ENCODE measurements around the gene GLI3. TPM values are rescaled to one million over a fixed set of nuclear protein-coding genes. Genes with fewer than 3 reads are reported as not detected.

Gene GLI3
- total and polyA plus RNA-seq, 12 donors, result 1.1 to 18.0 (median 4.6) TPM

DNA sequence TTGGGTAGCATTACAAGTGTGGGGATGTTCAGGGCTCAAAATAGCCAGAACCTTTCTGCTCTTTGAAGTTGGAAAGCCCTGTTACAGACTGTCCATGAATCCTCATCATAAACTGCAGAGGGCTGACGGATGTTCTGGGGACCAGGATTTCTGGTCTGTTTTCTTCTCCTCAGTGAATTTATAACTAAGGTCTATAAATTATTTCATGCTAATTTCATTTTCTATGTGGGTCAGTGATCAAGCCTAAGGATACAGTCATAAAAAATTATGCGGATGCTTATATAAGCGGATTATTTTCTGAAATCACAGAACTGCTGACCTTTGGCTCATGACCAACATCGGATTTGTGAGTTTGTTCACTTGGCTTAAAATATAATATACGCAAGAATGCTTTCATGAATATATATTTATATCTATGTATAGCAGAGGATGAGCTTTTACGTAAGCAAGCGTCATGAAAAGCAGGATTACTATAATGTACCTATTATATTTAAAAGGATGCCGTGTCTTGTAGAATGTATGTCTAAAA lies 263.7 kb downstream of the GLI3 start:
- Histone ChIP-seq H3K36me3 (replicated peaks in 1 of 2) (no peaks in the 10 kb centered on the region), H3K4me1 (replicated peaks in 1 of 2) (no peaks in the 10 kb centered on the region), H3K4me3 (no peak overlapping the region), H3K9me3 (replicated peaks in 1 of 3) (no peaks in the 10 kb centered on the region), H3K27ac (no peak overlapping the region), H3K27me3 (no peaks in the 10 kb centered on the region)
- DNase-seq, result no peak
- intact Hi-C loops (cut with DNase I), result loop anchor here in 1 of 2 donors (10.0 kb wide), 1 partner anchor 862 kb away; no protein-coding TSS in a partner anchor
- 91 to 94% (median 92%) methylated on average over 8 of the region's 8 CpGs for WGBS, 4 donors
- no peak for TF ChIP-seq CTCF (IDR thresholded peaks at IDR 0.05)
- TF ChIP-seq POLR2A (IDR thresholded peaks at IDR 0.05), result no peak

DNA sequence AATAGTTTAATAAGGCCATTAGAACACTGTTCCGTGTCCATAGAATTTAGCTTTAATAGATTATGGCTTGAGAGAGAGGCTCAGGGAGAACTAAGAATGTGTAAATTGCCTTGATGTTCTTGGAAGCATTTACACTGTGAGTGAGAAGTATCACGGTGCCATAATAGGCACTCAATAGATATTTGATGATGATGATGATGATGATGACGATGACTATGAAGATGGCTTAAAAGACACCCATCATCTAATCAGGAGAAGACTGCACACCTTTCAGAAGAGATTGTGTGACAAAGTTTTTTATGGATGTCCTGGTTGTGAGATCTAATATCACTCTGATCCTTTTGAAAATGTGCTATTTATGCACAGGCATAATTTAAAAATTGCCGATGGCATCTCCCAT lies 264.2 kb downstream of the GLI3 start:
- intact Hi-C loops (cut with DNase I), result loop anchor here in 1 of 2 donors (10.0 kb wide), 1 partner anchor 862 kb away; no protein-coding TSS in a partner anchor
- Histone ChIP-seq H3K4me1 (replicated peaks in 1 of 2) (no peaks in the 10 kb centered on the region), H3K36me3 (replicated peaks in 1 of 2) (no peaks in the 10 kb centered on the region), H3K27me3 (no peaks in the 10 kb centered on the region), H3K4me3 (no peak overlapping the region), H3K9me3 (replicated peaks in 1 of 3) (no peaks in the 10 kb centered on the region), H3K27ac (no peak overlapping the region)
- no peak for DNase-seq
- WGBS, 4 donors, result 96 to 98% (median 97%) methylated on average over 4 of the region's 4 CpGs
- TF ChIP-seq CTCF (IDR thresholded peaks at IDR 0.05), result no peak
- TF ChIP-seq POLR2A (IDR thresholded peaks at IDR 0.05), result no peak

DNA sequence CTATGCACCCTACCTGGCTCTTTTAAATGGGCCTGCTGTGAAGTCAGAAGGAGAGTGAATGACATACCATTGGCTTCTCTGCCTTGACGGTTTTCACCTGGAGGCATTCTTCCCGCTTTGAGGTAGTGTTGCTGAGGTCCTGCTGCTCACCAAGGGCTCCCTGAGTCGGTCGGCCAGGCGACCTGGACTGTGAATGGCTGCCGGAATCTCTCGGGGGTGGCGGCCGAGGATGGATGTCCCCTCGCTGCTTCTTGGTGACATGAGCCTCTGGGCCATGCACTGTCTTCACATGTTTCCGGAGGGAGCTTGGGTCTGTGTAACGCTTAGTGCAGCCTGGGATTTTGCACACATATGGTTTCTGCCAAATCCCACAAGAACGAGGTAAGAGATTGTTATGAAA lies 264.7 kb downstream of the GLI3 start:
- WGBS, 4 donors, result 95 to 98% (median 95%) methylated on average over 12 to 13 of the region's 13 CpGs

DNA sequence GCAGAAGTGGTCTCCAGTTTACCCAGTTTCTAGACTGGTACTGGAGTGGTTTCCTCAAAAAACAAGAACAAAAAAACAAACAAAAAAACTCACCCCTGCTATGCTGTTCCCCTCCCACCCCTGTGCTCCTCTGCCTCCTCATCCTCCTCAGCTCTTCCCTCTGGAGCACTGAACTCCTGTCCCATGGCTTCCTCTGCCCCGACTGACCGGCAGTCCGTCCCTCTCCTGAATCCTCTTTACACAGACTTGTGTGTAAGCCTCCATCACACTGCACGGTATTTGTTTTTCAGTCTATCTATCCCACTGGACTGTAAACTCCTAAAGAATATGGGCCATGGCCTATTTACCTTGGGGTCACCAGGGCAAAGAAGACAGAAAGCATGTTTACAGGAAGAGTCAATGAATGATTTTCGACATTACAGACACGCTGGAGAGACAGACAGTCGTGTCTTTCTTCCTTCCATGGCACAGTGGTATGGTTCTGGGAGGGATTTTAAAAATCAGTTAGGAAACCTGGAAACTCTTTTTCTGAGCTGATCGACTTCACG lies 265.3 kb downstream of the GLI3 start:
- H3K9me3 ChIP-seq (replicated peaks in 1 of 3), result no peaks in the 10 kb centered on the region
- no peaks in the 10 kb centered on the region for H3K36me3 ChIP-seq (replicated peaks in 1 of 2)
- intact Hi-C loops (cut with DNase I), result loop anchor here in 1 of 2 donors (10.0 kb wide), 1 partner anchor 863 kb away; no protein-coding TSS in a partner anchor
- no peak overlapping the region for H3K27ac ChIP-seq
- DNase-seq, result no peak
- 92 to 94% (median 93%) methylated on average over 9 of the region's 9 CpGs for WGBS, 4 donors
- H3K4me3 ChIP-seq, result no peak overlapping the region
- H3K27me3 ChIP-seq, result no peaks in the 10 kb centered on the region
- no peak for TF ChIP-seq CTCF (IDR thresholded peaks at IDR 0.05)
- TF ChIP-seq POLR2A (IDR thresholded peaks at IDR 0.05), result no peak
- no peaks in the 10 kb centered on the region for H3K4me1 ChIP-seq (replicated peaks in 1 of 2)

More for the DNA sequence above, 264.7 kb downstream of the GLI3 start:
- H3K27me3 ChIP-seq, result no peaks in the 10 kb centered on the region
- no peak for DNase-seq
- no peak overlapping the region for H3K4me3 ChIP-seq
- no peaks in the 10 kb centered on the region for H3K9me3 ChIP-seq (replicated peaks in 1 of 3)
- no peaks in the 10 kb centered on the region for H3K36me3 ChIP-seq (replicated peaks in 1 of 2)
- no peak overlapping the region for H3K27ac ChIP-seq
- intact Hi-C loops (cut with DNase I), result loop anchor here in 1 of 2 donors (10.0 kb wide), 1 partner anchor 863 kb away; no protein-coding TSS in a partner anchor
- no peaks in the 10 kb centered on the region for H3K4me1 ChIP-seq (replicated peaks in 1 of 2)
- TF ChIP-seq CTCF (IDR thresholded peaks at IDR 0.05) (no peak), POLR2A (IDR thresholded peaks at IDR 0.05) (no peak)

Measured in adrenal gland (tissue), 12 donors.